GM18873 (cell line): ENCODE data around the gene GJA9.
"Not testable (repeated sequence)": the region's sequence is repeated elsewhere in the genome, so short reads cannot be mapped to it uniquely, and the experiment has no call there.

Experiments used
- ATAC-seq: cut with Tn5 transposase; IDR thresholded peaks from one replicate; pipeline ENCODE4 v1.9.1; 2021; ENCODE audit warnings: mild to moderate bottlenecking, moderate library complexity, moderate number of reproducible peaks; ENCODE audit not compliant: unreplicated experiment, low FRiP score

Gene GJA9

GRCh38 chr1:38875811-38876210 is 5.6 kb downstream of the GJA9 start:
- ATAC-seq = no peak

DNA sequence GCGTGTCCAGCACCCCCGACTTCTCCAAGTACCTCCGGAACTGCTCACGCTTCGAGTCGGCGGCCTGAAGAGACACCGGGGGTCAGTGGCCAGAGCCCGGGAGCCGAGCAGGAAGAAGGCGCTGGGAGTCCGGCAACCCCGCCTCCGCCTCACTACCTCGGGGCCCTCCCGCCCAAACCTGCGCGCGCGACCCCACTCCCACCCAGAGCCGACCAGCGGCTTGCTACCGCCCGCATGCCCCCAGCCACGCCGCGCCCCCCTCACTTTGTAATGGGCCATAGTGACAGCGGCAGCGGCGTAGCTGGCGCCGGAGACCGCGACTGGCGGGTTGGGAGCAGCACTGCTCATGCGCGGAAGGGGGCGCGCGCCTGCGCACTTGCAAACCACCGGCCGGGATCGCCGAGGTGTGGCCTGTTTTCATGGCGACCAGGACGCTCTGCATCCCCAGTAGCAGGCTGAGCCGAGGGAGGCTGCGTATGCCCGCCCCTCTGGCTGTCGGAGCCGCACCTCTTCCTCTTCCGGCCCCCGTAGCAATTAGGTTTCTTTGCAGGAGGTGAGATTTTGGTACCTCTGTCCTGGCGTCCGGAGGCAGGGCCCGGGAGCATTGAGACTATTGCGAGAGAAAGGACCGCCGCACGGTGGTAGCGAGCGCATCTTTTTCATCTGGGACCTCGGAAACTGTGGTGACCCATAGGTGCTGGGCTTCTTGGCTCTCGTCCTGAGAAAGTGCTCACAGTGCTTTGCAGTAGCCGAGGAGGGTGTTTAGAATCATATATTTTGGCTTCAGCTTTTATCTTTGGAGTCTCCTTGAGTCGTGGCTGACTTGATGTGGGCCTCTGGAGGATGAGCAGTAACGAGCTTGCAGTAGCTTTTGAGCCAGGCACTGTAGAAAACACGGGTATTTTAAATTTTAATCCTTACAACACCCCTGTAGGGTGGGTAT is 8.1 kb downstream of the GJA9 start, which contains the start of gene MYCBP:
MYCBP (minus strand) TSS at position 322 of the 943 bp plus-strand sequence; CDS start at position 279, 43 bp downstream.
- ATAC-seq = peak; percentile 93

DNA sequence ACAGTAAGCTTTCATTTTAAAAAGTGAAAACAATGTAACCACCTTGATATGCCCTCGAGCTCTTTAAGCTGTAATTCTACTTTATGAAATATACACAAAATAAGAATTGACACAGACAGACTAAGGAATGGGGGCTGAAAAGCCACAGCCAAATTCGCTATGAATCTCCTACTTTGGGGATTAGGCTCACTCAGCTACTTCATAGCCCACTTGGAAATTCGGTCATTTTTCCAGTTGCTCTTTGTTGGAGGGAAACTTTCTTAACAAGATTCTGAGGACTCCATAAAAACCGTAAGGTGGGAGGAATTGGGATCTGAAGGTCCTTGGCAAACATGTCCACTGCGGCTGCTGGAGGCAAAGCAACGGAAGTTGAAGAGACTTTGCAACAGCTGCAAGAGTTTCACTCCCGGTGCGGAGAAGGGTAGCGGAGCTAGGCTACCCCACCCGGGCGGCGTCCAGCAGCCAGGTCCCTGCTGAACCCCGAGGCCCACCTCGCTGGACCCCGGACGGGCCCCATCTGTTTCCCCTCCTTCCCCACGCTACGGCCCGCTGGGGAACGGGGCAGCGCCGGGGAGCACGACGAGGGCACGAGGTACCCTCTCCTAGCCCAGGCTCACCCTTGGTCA is 8.9 kb downstream of the GJA9 start:
- peak; percentile 9 for ATAC-seq

DNA sequence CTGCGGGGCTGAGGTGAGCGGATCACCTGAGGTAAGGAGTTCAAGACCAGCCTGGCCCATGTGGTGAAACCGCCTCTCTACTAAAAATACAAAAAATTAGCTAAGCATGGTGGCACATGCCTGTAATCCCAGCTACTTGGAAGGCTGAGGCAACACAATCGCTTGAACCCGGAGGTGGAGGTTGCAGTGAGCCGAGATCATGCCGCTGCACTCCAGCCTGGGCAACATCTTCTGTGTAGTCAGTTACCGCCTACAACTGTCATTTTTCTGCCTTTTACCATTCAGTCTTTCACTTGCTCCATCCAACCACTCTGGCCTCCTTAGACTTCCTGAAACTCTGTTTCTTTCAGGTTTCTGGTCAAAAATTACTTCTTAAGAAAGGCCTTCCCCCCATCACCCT is 10.4 kb downstream of the GJA9 start:
- ATAC-seq = no peak

GRCh38 chr1:38867208-38867607 is 14.2 kb downstream of the GJA9 start:
- no peak for ATAC-seq

DNA sequence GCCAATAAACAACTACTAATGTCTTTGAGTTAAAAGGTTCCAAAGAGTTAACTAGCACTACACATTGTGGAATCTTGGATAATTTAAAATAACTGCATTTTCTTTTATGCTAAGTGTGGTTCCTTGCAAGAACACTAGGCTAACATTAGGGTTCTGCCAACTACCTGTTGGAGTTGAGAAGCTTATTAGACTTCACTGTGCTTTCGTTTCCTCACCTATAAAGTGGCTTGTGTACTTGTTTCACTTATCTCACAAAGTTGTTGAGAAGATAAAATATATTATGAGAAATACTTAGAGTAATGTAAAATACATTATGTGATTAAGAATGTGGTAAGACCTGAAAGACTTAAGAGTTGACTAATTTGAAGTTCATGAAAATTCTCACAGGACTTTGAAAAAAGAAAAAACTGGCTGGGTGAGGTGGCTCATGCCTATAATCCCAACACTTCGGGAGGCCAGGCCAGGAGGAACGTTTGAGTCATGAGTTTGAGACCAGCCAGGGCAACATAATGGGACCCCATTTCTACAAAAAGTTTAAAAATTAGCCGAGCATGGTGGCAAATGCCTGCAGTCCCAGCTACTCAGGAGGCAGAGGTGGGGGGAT is 16.2 kb downstream of the GJA9 start:
- no peak for ATAC-seq

DNA sequence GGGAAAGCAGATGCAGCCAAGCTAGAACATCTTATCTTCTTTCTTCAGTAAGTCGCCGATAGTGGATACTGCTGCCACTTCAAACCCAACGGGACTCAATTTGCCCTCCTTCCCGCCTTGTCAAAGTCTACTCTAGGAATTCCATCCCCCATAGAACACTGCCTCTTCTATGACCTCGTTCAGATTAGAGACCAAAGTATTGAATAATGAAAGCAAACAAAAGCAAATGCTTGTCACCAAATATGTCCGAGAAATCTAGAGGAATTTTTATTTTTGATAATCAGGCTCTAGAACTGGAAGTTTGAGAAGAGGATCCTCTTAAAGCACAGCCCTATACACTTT is 21.0 kb downstream of the GJA9 start:
- no peak for ATAC-seq

DNA sequence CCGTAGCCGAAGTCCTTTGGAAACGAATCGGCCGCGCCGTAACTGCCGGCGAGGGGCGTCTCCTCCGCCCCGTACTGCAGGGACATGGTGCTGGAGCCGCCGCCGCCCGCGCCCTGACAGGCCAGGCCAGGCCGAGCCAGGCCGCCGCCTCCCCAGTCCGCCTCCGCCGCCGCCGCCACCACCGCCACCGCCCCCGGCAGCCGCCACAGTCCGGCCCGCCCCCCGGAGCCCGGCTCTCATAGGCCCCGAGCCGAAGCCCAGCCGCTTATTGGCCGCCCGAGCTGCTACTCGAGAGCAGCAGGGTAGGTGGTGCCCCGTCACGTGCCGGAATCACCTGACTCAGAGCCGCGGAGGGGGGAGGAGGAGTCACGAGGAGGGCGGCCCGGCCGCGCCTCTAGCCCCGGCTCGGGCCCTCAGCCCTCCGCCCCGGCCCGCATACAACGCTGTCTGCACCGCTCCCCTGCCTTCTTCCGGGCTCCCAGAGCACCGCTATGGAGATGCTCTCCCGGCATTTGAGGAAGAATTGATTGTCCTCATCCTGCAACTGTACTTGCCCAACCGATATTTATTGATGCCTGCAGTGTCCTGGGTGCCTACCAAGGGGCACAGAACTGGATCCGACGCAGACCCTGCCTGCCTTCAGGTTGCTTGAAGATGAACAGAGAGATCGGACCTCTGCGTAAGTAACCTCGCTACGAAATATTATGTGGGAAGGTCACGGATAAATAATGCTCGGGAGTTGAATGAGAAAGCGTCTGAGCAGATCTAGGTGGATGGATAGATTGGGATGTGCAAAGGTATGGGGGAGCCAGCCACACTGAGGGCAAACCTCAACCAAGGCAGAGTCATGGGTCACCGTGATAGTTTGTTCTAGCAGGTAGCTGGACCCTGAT is 21.6 kb downstream of the GJA9 start, which contains the start of gene RRAGC:
RRAGC (minus strand) TSS at position 212 of the 893 bp plus-strand sequence; CDS start at position 86, 126 bp downstream.
- ATAC-seq = peak; percentile 69

DNA sequence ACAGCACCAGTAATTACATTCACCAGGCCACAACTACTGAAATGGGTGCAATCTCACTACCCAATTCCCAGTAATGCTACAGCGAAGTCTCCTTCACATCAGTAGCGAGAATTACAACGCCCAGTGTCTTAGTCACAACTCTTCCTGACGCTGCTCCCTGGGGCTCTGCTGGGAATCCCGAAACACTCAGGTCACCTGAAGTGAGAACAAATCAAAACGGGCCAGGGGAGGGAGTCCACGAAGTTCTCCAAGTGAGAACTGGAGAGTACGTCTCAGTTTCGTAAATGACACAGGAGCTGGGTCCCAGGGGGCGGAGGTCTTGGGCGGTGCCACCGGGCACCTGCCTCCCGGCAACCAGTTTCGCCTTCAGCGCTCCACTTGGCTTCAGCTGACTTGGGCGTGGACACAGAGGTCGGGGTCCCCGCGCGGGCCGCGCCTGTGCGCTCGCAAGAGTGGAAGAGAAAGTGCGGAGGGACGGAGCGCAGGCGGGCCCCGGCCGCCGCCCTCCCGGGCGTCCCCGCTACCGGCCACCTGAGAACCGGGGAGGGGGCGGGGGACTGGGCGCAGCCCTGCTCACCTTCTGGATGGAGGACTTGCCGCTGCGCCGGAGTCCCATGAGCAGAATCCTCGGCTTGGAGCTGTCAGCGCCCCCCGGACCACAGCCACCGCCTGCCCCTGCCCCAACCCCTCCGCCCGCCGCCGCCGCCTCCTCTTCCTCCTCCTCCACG is 22.4 kb downstream of the GJA9 start:
- peak; percentile 43 for ATAC-seq

DNA sequence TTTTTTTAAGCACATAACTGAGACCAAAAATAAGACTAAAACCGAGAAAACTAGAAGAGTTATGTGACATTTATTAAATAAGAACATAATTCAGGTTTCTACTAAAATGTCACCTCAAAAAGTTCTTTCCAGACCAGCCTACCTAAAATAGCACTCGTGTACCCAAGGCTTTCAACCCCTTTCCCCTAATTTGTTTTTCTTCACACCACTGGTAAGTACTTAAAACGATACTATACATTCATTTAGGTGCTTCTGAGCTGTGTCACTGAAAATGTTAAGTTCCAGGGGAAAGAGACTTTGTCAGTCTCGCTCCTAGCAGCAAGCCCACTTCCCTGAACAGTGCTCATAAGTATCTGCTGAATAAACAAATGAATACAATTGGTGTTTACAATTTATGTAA is 28.6 kb downstream of the GJA9 start:
- ATAC-seq = no peak

GRCh38 chr1:38848071-38848470 is 33.3 kb downstream of the GJA9 start:
- no peak for ATAC-seq

- no peak for ATAC-seq
Observed at GRCh38 chr1:38846210-38846609, 35.2 kb downstream of the GJA9 start.

DNA sequence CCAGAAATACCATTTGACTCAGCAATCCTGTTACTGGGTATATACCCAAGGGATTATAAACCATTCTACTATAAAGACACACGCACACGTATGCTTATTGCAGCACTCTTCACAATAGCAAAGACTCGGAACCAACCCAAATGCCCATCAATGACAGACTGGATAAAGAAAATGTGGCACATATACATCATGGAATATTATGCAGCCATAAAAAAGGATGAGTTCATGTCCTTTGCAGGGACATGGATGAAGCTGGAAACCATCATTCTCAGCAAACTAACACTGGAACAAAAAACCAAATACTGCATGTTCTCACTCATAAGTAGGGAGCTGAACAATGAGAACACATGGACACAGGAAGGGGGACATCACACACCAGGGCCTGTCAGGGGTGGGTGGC is 36.3 kb downstream of the GJA9 start:
- not testable (repeated sequence) for ATAC-seq

- ATAC-seq = no peak
Observed at GRCh38 chr1:38840281-38840680, 41.1 kb downstream of the GJA9 start.

GRCh38 chr1:38839363-38839762 is 42.0 kb downstream of the GJA9 start:
- no peak for ATAC-seq

DNA sequence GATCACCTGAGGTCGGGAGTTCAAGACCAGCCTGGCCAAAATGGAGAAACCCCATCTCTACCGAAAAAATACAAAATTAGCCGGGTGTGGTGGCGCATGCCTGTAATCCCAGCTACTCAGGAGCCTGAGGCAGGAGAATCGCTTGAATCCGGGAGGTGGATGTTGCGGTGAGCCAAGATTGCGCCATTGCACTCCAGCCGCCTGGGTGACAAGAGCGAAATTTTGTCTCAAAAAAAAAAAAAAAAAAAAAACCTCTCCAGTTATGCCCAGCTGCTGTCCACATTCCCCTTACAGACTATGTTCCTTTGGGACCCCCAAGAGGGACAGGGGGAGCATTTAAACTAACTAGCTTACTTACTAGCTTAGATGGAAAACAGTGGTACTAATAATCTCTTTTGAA is 45.1 kb downstream of the GJA9 start:
- not testable (repeated sequence) for ATAC-seq

- no peak for ATAC-seq
Observed at GRCh38 chr1:38834937-38835827, 46.2 kb downstream of the GJA9 start.

GRCh38 chr1:38834221-38834782 is 47.1 kb downstream of the GJA9 start:
- no peak for ATAC-seq
